GM04504 (cell line): ENCODE results near the gene MTA3.
"Not testable (repeated sequence)": the region's sequence is repeated elsewhere in the genome, so short reads cannot be mapped to it uniquely, and the experiment has no call there.

Experiments used
- DNase-seq: peaks from one replicate; pipeline ENCODE4 v3.0.0-alpha.2; 2012; ENCODE audit warnings: low read depth

MTA3 gene

DNA sequence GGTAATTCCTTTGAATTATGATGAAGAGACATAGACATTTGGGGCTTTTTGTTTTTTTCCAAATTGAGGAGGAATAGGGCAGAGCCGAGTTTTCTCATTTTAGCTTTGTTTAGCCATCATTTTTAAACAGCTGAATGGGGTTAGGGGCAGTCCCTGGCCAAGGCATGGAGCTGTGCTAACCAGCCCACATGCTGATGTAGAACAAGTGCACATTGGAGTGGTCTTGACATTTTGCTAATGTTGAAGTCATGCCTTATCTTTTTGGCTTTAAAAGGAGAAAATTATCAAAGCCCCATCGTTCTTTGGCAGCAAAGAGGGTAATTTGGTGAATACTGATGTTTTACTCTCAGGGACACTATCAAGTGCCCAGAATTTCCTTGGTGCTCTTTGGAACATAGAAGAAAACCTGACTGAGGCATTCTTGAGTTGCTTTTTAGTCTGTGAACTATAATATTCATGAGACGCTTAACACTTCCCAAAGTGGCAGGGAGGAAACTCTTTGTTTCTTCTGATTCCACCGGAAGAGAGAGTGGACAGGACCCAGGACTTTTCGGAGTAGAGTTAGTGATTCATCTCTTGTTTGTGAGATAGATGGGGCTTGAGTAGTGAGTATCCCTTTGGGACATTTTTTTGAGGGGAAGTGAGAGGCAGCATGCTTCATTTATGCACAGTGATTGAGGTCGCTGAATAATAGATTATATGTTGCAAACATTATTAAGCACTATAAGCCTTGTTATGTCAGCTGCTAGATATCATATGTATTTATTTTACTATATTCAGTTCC is 45.0 kb downstream of the MTA3 start:
- DNase-seq, result no peak

DNA sequence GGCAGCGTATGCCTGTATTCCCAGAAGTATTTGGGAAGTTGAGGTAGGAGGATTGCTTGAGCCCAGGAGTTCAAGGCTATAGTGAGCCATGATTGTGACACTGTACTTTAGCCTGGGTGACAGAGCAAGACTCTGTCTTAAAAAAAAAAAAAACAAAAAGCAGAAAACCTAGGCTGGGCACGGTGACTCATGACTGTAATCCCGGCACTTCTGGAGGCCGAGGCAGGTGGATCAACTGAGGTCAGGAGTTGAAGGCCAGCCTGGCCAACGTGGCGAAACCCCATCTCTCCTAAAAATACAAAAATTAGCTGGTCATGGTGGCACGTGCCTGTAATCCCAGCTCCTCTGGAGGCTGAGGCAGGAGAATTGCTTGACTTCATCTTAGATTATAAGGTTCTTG is 46.4 kb downstream of the MTA3 start:
- no peak for DNase-seq

DNA sequence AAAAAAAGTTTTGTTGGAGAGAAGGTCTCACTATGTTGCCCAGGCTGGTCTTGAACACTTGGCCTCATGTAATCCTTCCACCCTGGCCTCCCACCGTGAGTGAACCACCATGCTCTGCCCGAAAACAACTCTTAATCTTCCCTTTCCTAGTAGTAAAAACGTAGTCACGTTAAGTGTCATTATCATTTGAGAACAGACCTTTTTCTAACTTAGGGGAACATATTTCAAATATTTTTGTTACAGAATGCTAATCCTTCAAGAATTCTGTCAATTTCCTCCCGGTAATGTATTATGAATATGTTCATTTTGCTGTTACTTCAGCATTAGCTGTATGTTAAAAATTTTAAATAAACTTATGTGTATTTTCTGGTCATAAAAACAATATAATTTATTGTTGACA is 49.7 kb downstream of the MTA3 start:
- no peak for DNase-seq

DNA sequence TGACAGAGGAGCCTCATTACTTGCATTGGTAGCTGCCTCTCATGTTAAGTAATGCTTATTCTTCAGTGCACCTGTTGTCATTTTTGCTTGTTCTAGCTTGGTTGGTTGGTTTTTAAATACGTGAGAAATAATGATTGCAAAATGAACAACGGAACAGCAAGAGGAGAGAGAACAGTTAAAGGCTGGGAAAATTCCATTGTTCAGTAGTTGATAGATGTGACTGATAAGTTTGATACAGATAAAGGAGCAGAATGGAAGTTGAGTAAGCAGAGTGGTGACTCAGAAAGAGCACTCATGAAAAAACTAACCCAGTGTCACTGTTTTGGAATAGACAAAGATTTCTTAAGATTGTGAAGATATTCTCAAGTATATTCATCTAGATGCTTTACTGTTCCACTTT is 50.5 kb downstream of the MTA3 start:
- peak; percentile 25 for DNase-seq

DNA sequence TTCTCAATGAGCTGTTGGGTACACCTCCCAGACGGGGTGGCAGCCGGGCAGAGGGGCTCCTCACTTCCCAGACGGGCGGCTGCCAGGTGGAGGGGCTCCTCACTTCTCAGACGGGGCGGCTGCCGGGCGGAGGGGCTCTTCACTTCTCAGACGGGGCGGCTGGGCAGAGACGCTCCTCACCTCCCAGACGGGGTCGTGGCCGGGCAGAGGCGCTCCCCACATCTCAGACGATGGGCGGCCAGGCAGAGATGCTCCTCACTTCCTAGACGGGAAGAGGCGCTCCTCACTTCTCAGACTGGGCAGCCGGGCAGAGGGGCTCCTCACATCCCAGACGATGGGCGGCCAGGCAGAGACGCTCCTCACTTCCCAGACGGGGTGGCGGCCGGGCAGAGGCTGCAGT is 53.2 kb downstream of the MTA3 start:
- not testable (repeated sequence) for DNase-seq

DNA sequence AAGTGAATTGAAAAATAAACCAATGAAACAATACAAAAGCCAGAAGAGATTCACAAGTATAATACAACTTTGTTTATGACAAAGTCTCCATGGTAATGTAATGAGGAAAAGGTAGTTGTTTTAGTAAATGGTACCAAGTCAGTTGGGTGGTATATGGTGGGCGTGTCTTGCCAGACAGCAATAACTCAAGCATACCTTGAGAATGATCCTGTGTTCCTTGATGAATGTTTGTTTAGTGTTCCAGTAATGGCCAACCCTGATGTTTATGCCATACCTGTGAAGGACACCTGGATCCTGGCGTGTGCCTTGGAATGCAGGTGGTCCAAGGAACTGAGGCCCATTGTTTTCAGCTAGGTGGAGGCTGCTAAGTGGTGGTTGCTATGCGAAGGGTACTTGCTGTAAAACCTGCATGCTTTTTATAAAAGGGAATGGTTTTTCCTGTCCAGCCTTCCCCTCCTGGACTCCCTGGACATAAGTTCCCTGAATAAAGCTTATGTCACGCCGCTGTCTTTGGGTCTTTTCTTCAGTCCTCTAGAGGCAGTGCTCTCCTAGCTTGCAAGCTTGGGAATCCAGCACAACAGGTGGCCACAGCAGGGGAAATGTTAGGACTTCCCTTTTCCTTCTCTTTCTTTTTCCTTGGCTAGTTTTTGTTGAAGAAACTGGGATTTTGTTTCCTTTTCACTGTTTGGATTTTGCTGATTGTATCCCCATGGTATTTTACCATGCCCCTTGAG is 54.7 kb downstream of the MTA3 start:
- no peak for DNase-seq

DNA sequence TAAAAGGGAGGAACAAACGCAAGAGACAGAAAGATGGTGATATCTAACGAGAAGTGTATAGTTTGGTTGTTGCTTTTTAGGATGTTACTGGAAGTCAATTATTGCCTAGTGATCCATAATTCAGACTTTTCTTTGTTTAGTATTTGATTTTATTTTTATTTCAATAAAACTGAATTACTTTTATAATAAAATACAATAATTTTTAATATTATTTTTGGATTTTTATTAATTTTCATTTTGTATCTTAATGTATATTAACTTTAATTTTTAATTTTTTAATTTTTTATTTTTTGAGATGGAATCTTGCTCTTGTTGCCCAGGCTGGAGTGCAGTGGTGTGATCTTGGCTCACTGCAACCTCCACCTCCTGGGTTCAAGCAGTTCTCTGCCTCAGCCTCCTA is 55.6 kb downstream of the MTA3 start:
- no peak for DNase-seq

DNA sequence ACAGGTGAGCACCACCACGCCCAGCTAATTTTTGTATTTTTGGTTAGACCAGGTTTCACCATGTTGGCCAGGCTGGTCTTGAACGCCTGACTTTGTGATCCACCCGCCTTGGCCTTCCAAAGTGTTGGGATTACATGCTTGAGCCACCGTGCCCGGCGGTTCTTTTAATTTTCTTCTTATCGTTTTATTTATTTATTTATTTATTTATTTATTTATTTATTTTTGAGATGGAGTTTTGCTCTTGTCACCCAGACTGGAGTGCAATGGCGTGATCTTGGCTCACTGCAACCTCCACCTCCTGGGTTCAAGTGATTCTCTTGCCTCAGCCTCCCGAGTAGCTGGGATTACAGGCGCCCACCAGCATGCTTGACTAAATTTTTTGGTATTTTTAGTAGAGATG is 59.6 kb downstream of the MTA3 start:
- not testable (repeated sequence) for DNase-seq

DNA sequence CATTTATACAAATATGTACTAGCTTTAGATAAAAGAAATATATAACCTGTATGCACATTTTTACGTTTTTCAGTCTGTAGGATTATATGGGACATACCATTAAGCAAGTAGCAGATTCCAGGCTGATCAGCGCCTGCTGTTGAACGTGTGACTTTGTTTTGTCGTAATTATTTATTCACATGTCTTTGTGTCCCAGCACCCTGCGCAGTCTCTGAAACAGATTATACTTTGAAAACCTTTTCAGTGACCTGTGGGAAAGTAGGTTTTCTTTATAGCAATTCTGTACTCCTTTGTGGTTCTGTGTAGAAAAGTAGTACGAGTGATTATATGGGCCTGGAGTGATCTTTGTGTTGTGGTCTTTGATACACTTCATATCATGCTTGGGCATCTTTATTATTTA is 68.5 kb downstream of the MTA3 start:
- DNase-seq, result no peak

DNA sequence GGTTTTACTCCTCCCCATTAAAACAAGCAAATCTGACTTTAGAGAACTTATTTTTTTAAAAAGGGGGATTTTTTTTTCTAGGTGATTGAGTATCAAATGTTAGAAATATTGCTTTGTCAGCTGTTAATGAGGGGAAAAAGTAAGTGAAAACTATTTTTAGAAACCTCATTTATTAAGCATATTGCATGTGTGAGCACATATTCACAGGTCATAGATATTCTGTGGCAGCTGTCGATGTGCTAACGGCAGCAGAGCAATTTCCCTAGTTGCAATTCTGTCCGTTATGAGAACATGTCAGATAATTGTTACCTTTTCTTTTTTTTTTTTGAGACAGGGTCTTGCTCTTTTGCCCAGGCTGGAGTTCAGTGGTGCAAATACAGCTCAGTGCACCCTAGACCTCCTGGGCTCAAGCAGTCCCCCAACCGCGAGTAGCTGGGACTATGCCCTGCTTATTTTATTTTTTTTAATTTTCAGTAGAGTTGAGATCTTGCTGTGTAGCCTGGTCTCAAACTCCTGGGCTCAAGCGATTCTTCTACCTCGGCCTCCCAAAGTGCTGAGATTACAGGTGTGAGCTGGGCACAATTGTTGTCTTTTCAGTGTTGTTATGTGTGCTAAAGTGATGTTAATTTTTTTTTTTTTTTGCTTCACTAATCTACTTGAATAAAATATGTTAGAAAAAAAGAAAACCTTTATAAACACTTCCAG is 69.8 kb downstream of the MTA3 start:
- DNase-seq, result no peak

DNA sequence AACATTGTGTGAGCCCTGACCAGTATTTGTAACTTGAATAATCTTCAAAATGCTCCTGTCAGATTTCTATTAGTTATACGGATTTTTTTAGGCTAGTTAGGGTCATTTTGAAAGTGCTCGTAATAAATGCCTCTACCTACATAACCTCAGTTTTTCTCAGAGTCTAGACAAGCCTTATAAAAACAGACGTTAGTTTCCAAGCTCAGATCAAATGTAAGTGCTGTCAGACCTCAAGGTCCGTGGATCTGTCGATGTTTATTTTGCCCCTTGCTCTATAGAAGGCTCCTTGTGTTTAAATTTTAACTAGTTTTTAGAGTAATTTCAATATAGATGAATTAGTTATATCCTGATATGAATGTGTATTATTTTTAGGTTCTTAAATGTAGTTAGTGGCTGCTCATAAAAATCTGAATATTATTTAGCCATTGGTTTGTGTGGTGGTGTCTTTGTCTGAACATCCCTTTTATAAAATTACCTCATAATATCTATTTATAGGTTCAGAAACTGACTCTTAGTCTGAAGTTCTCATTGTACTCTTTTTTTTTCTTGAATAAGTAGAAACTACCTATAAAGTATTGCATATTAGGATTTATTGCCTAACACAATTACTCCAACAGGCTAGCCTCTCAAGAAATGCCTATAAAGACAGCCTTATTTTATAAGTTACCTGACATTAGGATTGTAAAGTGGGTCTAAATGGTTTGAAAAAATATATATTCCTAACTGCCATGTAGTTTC is 71.1 kb downstream of the MTA3 start:
- DNase-seq, result no peak

DNA sequence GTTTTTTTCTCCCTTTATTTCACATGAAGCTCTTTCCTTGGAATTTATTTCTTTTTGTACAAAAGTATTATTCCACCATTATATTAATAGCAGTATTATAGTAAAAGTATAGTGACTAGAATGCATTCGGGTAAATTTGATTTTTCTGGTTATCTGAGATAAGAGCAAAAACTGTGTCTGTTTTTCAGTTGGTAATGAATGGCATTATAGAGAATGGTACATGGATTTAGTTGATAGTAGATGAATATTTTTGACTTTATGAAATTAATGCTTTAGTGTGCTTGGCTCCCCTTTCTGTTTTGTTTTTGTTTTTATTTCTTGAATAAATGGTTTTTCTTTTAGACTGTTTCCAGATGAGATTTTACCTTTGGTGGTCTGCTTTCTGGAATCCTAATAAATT is 71.8 kb downstream of the MTA3 start:
- no peak for DNase-seq

DNA sequence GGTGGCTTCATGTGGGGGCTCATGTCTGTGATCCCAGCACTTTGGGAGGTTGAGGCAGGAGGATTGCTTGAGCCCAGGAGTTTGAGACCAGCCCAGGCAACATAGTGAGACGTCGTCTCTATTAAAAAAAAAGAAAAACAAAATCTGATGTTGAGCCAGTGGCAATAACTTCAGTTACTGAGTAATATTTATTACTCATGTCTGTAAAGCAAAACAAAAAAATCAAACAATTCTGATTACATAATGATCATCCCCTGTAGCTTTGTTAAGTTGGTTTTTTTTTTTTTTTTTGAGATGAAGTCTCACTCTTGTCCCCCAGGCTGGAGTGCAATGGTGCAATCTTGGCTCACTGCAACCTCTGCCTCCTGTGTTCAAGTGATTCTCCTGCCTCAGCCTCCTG is 73.9 kb downstream of the MTA3 start:
- DNase-seq, result not testable (repeated sequence)

DNA sequence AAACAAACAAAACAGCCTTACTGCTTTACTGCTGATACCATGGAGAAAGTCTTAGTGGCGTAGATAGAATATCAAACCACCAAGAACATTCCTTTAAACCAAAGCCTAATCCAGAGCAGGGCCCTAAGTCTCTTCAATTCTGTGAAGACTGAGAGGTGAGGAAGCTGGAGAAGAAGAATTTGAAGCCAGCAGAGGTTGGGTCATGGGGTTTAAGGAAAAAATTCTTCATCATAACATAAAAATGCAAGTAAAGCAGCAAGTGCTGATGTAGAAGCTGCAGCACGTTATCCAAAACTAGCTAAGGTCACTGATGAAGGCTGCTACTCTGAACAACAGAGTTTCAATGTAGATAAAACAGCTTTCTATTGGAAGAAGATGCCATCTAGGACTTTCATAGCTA is 77.1 kb downstream of the MTA3 start:
- no peak for DNase-seq

DNA sequence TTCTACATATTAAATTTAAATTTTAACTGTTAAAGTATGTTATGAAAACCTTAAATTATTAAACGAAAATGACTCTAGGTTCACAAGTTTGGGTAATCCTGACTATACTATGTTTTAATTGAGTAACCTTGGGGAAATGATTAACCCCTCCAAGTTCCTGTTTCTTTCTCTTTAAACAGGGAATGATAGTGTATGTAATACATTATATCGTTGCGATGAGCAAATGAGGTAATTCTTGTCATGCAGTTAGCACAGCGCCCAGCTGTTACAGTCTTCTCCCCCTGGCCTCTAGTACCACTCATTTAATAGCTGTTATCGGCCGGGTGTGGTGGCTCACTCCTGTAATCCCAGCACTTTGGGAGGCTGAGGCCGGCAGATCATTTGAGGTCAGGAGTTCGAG is 80.4 kb downstream of the MTA3 start:
- DNase-seq, result no peak

DNA sequence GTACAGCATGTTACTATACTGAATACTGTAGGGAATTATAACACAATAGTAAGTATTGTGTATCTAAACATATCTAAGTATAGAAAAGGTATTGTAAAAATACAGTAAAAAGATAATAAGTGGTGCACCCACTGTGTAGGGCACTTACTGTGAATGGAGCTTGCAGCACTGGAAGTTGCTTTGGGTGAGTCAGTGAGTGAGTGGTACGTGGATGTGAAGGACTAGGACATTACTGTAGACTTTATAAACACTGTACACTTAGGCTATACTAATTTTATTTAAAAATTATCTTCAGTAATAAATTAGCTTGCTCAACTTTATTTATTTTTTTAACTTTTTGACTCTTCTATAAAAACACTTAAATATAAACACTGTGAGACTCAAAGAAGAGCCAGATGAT is 82.6 kb downstream of the MTA3 start:
- DNase-seq, result no peak

DNA sequence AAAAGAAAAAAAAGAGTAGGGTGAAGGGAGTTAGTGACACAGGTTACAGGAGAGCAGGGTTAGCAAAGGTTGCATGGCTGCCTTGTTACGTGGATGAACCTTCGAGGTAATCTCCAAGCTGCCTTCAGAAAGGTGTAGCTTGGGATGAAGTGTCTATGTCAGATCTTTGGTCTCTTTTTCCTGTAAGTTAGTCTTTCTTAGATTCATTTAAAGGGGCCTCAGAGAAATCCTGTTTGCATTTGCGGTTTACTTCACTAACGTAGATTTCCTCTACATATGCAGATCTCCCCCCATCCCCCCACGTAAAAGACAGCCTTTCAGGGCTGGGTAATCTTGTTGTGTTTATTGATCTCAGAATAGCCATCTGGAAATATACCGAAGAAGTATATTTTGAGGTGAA is 83.7 kb downstream of the MTA3 start:
- DNase-seq, result no peak

DNA sequence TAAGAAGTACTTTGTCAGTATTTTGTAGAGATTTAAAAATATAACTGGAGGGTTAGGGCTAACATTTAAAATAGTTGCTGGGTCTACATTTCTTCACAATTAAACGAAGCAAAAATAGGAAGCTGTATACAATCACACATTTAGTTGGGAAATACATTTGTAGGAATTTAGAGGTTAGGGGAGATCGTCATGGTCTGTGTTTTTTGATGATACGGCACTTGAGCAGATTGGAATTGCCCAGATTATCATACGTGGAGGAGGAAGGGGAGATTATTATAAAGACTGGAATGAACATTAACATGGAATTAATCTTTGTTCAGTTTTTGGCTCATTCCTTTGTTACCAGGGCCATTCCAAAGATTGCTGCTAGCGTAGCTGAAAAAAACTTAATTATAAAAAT is 84.6 kb downstream of the MTA3 start:
- no peak for DNase-seq

DNA sequence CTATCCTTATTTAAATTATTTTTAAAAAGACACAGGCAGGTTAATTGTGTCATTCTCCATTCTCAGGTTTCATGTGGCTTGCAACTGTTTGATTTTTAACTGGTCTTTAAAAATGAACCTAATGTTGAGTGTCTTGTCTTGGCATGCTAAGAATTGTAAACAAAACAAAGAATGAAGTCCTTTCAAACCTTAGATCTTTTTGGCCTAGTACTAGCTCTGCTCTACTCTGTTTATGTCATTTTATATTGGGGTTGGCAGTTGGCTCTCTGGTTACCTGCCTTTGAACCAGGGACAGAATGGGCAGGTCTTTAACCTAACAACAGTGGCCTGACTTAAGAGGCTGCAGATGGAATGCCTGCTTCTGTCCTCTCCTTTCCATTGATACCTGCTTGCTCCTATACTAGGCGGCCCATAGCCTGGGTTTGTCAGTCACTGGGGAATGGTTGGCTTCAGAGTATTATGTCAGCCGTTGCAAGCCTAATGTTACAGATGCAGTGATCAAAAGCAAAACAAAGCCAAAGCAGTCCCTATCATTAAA is 85.5 kb downstream of the MTA3 start:
- DNase-seq, result no peak

DNA sequence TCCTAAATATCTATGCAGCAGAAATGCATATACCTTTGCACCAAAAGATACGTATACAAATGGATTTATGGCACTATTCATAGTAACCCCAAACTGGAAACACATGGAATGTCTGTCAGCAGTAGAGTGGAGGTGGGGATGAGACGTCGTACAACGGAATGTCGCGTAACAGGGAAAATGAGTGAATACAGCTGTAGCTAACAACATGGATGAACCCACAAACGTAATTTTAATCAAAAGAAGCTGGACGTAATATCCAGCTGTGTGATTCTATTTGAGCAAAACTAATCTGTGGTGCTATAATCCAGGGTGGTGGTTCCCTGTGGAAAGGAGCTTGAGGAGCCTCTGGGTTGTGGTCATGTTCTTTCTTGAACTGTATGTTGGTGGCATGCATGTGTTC is 89.9 kb downstream of the MTA3 start:
- no peak for DNase-seq

DNA sequence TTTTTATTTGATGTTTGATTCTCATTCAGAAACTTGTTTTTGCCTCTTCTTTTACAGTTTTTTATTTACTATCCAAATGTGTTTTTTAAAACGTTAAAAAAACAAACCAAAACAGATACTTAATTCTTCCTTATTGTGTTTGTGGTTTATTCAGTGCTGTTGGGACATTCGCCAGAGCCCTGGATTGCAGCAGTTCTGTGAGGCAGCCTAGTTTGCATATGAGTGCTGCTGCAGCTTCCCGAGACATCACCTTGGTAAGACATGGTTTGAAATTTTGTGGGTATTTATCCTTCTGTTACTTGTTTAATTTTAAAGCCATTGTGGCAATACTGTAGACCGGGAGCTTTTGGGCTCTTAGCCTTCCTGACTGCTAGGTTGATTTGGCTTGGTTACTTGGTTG is 91.2 kb downstream of the MTA3 start:
- DNase-seq, result no peak

DNA sequence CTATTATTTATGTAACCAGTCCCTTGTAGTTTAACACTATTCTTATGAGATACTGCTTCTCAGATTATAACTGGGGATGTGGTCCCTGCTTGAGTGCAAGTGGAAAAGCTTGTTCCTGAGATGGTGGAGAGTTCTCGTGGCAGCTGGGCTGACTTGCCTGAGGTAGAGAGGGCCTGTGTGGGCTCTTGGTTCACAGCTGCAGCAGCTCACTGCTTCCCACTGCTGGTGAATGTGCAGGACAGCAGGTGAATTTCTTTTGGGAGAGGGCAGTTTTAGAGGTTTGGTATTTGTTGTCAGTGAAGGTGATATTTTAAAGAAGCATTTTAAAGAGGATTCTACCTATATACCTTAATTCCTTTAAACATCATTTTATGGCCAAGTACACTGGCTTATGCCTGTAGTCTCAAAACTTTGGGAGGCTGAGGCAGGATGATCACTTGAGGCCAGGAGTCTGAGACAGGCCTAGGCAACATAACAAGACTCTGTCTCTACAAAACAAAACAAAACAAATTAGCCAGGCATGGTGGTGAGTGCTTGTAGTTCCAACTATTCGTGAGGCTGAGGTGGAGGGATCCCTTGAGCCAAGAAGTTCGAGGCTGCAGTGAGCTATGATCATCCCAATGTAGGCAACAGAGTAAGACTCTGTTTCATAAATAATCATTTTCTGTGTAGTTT is 94.8 kb downstream of the MTA3 start:
- peak; percentile 34 for DNase-seq
